Tibial artery (tissue), 4 donors: ENCODE results near the gene AFP.

Source experiments
- DNase-seq, 2 donors: peaks; one replicate each; pipeline ENCODE4 v3.0.0-alpha.2; 2019
- H3K27ac ChIP-seq, 2 donors: fragments of 200-600 bp; sonication (generic) in 1 of 2; 1 replicate in 1 of 2; 2 replicates in 1 of 2; pipeline ENCODE4 v1.5.1; 2018 to 2019; ENCODE audit warnings: mild to moderate bottlenecking in 1 of 2
- H3K27me3 ChIP-seq, 2 donors: fragments of 200-600 bp; sonication (generic) in 1 of 2; one replicate each; pipeline versions ENCODE4 v1.5.1 to v1.6.0; 2016 to 2019
- H3K36me3 ChIP-seq, 3 donors: fragments of 200-600 bp; sonication (generic) in 2 of 3; one replicate each; pipeline ENCODE4 v1.5.1; 2016 to 2019; ENCODE audit warnings: mild to moderate bottlenecking in 2 of 3
- H3K4me1 ChIP-seq, 4 donors: fragments of 200-600 bp; sonication (generic) in 2 of 4; 1 replicate in 3 of 4; 2 replicates in 1 of 4; pipeline ENCODE4 v1.5.1; 2016 to 2019
- H3K4me3 ChIP-seq, 2 donors: fragments of 200-600 bp; sonication (generic) in 1 of 2; 1 replicate in 1 of 2; 2 replicates in 1 of 2; pipeline ENCODE4 v1.5.1; 2018 to 2019; ENCODE audit warnings: mild to moderate bottlenecking in 2 of 2
- H3K9me3 ChIP-seq, 3 donors: fragments of 200-600 bp; sonication (generic) in 1 of 3; one replicate each; pipeline ENCODE4 v1.5.1; 2016 to 2019
- CTCF ChIP-seq, 2 experiments: fragments of 200-600 bp in 1 of 2; fragments of 450-650 bp in 1 of 2; IDR thresholded peaks; one replicate each; pipeline ENCODE4 v1.5.1; 2017 to 2019; ENCODE audit warnings: antibody characterized with exemption in 2 of 2, mild to moderate bottlenecking in 1 of 2, moderate library complexity in 1 of 2
- intact Hi-C: fragments of 100-400 bp; cut with DNase I; formaldehyde crosslinking; loops from one replicate; pipeline ENCODE4 v1.15.0; 2023; ENCODE audit warnings: low total_unique reads

Gene AFP

GRCh38 chr4:73445383-73446335 is 9.6 kb downstream of the AFP start:
- Histone ChIP-seq H3K27me3 (no peaks in the 10 kb centered on the region), H3K9me3 (no peaks in the 10 kb centered on the region), H3K36me3 (no peaks in the 10 kb centered on the region), H3K4me3 (no peak overlapping the region), H3K27ac (no peak overlapping the region), H3K4me1 (no peaks in the 10 kb centered on the region)
- no peak for TF ChIP-seq CTCF (IDR thresholded peaks at IDR 0.05)
- intact Hi-C loops, result no loop called here
- DNase-seq, result no peak

- Histone ChIP-seq H3K27me3 (no peaks in the 10 kb centered on the region), H3K4me3 (no peak overlapping the region), H3K4me1 (no peaks in the 10 kb centered on the region), H3K36me3 (no peaks in the 10 kb centered on the region), H3K9me3 (no peaks in the 10 kb centered on the region), H3K27ac (no peak overlapping the region)
- DNase-seq, result no peak
- TF ChIP-seq CTCF (IDR thresholded peaks at IDR 0.05), result peak; percentile 33 to 35
- intact Hi-C loops, result no loop called here
These were observed 10.4 kb downstream of the AFP start for GRCh38 chr4:73446336-73446938.

- H3K27ac ChIP-seq, result no peak overlapping the region
- H3K9me3 ChIP-seq, result no peaks in the 10 kb centered on the region
- H3K4me3 ChIP-seq, result no peak overlapping the region
- no peaks in the 10 kb centered on the region for H3K27me3 ChIP-seq
- no peak for TF ChIP-seq CTCF (IDR thresholded peaks at IDR 0.05)
- H3K4me1 ChIP-seq, result no peaks in the 10 kb centered on the region
- H3K36me3 ChIP-seq, result no peaks in the 10 kb centered on the region
- no peak for DNase-seq
- intact Hi-C loops, result no loop called here
These were observed 11.7 kb downstream of the AFP start for GRCh38 chr4:73447671-73448070.

GRCh38 chr4:73448448-73449203 is 12.6 kb downstream of the AFP start:
- Histone ChIP-seq H3K4me1 (no peaks in the 10 kb centered on the region), H3K4me3 (no peak overlapping the region), H3K27ac (no peak overlapping the region), H3K9me3 (no peaks in the 10 kb centered on the region), H3K36me3 (no peaks in the 10 kb centered on the region), H3K27me3 (no peaks in the 10 kb centered on the region)
- intact Hi-C loops, result no loop called here
- no peak for DNase-seq
- no peak for TF ChIP-seq CTCF (IDR thresholded peaks at IDR 0.05)

- no peak for DNase-seq
- intact Hi-C loops, result no loop called here
- H3K4me3 ChIP-seq, result no peak overlapping the region
- no peak for TF ChIP-seq CTCF (IDR thresholded peaks at IDR 0.05)
- H3K9me3 ChIP-seq, result no peaks in the 10 kb centered on the region
- H3K27ac ChIP-seq, result no peak overlapping the region
- H3K27me3 ChIP-seq, result no peaks in the 10 kb centered on the region
- no peaks in the 10 kb centered on the region for H3K4me1 ChIP-seq
- no peaks in the 10 kb centered on the region for H3K36me3 ChIP-seq
These were observed 14.5 kb downstream of the AFP start for GRCh38 chr4:73450398-73451004.
